Dermis microvascular lymphatic vessel endothelial cell (primary cell): ENCODE data around the gene DCLRE1B. TPM values are rescaled to one million over a fixed set of nuclear protein-coding genes. Genes with fewer than 3 reads are reported as not detected.
A peak's percentile ranks its signal among the peaks of the same experiment; 100 is the strongest.

Experiments used
- DNase-seq, 2 donors: peaks; one replicate each; pipeline versions ENCODE4 v3.0.0 to v3.0.0-alpha.2; 2010; ENCODE audit warnings: low read depth in 2 of 2
- total RNA-seq: library from RNA; depleted of rRNA; stranded (reverse); fragments of >200 nt; gene quantifications from 2 replicates; pipeline ENCODE4 v1.2.1, GENCODE V29; 2014

Gene DCLRE1B
- total RNA-seq, 1 donor from 2014 or later: 1.8 TPM

GRCh38 chr1:113886417-113887401, 18.4 kb upstream of the DCLRE1B start:
- no peak for DNase-seq

- no peak for DNase-seq
These were observed 17.5 kb upstream of the DCLRE1B start, which contains the start of gene BCL2L15 for GRCh38 chr1:113887402-113888175. Gene BCL2L15, minus strand, starts transcription at chr1:113887581. Its CDS starts 206 bp downstream, at chr1:113887375.

- no peak for DNase-seq
These were observed 14.3 kb upstream of the DCLRE1B start for GRCh38 chr1:113890816-113891215.

- DNase-seq: no peak
These were observed 13.4 kb upstream of the DCLRE1B start for GRCh38 chr1:113891631-113892220.

GRCh38 chr1:113893267-113893666, 11.9 kb upstream of the DCLRE1B start:
- DNase-seq: no peak

- no peak for DNase-seq
These were observed 10.0 kb upstream of the DCLRE1B start for GRCh38 chr1:113895098-113895497.

- peak in 1 of 2 donors; percentile 19 for DNase-seq
These were observed 9.2 kb upstream of the DCLRE1B start for GRCh38 chr1:113895961-113896360.

- DNase-seq: no peak
These were observed 6.8 kb upstream of the DCLRE1B start for GRCh38 chr1:113898241-113898814.

GRCh38 chr1:113899111-113899510, 6.0 kb upstream of the DCLRE1B start:
- no peak for DNase-seq

- DNase-seq: no peak
These were observed 3.9 kb upstream of the DCLRE1B start for GRCh38 chr1:113901191-113901590.

- no peak for DNase-seq
These were observed 1.4 kb upstream of the DCLRE1B start for GRCh38 chr1:113903501-113904292.

- peak in 1 of 2 donors; percentile 27 for DNase-seq
These were observed 843 bp upstream of the DCLRE1B start for GRCh38 chr1:113904293-113904673.

- DNase-seq: no peak
These were observed 322 bp downstream of the DCLRE1B start for GRCh38 chr1:113905435-113905861.

GRCh38 chr1:113912594-113913311, 7.6 kb downstream of the DCLRE1B start:
- peak in 1 of 2 donors; percentile 44 for DNase-seq

- no peak for DNase-seq
These were observed 8.2 kb downstream of the DCLRE1B start for GRCh38 chr1:113913312-113913668.

- no peak for DNase-seq
These were observed 8.9 kb downstream of the DCLRE1B start for GRCh38 chr1:113913887-113914664.

GRCh38 chr1:113916974-113917373, 11.8 kb downstream of the DCLRE1B start:
- DNase-seq: no peak

- DNase-seq: no peak
These were observed 12.4 kb downstream of the DCLRE1B start for GRCh38 chr1:113917400-113918082.

GRCh38 chr1:113918243-113918642, 13.1 kb downstream of the DCLRE1B start:
- no peak for DNase-seq
